HG03103 (cell line): Measurements from ENCODE around the gene EZH1.

Experiments
- ATAC-seq: cut with Tn5 transposase; IDR thresholded peaks from one replicate; pipeline ENCODE4 v1.9.1; 2021; ENCODE audit warnings: low read depth; ENCODE audit not compliant: unreplicated experiment

EZH1 gene

GRCh38 chr17:42725143-42725542 is 19.7 kb downstream of the EZH1 start:
- no peak for ATAC-seq

GRCh38 chr17:42723636-42724035 is 21.2 kb downstream of the EZH1 start:
- no peak for ATAC-seq

GRCh38 chr17:42720996-42721583 is 23.8 kb downstream of the EZH1 start:
- ATAC-seq, result no peak

GRCh38 chr17:42709561-42709960 is 35.3 kb downstream of the EZH1 start:
- no peak for ATAC-seq

- ATAC-seq, result no peak
Measured at GRCh38 chr17:42708588-42708987, 36.3 kb downstream of the EZH1 start.

GRCh38 chr17:42706732-42707131 is 38.1 kb downstream of the EZH1 start:
- no peak for ATAC-seq

GRCh38 chr17:42704837-42705494 is 39.9 kb downstream of the EZH1 start:
- ATAC-seq, result peak; percentile 62

- peak; percentile 25 for ATAC-seq
Measured at GRCh38 chr17:42704490-42704836, 40.4 kb downstream of the EZH1 start.

- no peak for ATAC-seq
Measured at GRCh38 chr17:42702446-42702845, 42.4 kb downstream of the EZH1 start.

- no peak for ATAC-seq
Measured at GRCh38 chr17:42700586-42701289, 44.1 kb downstream of the EZH1 start.

GRCh38 chr17:42699415-42699740 is 45.5 kb downstream of the EZH1 start:
- ATAC-seq, result no peak

- no peak for ATAC-seq
Measured at GRCh38 chr17:42698736-42699414, 46.0 kb downstream of the EZH1 start.

- no peak for ATAC-seq
Measured at GRCh38 chr17:42697108-42697811, 47.6 kb downstream of the EZH1 start.

GRCh38 chr17:42695500-42695899 is 49.3 kb downstream of the EZH1 start:
- ATAC-seq, result no peak

GRCh38 chr17:42694524-42694923 is 50.3 kb downstream of the EZH1 start:
- no peak for ATAC-seq

- no peak for ATAC-seq
Measured at GRCh38 chr17:42692489-42692888, 52.4 kb downstream of the EZH1 start.

- no peak for ATAC-seq
Measured at GRCh38 chr17:42691021-42691545, 53.8 kb downstream of the EZH1 start.

- ATAC-seq, result no peak
Measured at GRCh38 chr17:42690596-42690995, 54.2 kb downstream of the EZH1 start.

GRCh38 chr17:42687707-42688320 is 57.0 kb downstream of the EZH1 start:
- no peak for ATAC-seq

GRCh38 chr17:42686520-42687128 is 58.2 kb downstream of the EZH1 start:
- no peak for ATAC-seq
